K562 (cell line): Measurements from ENCODE around the gene MALAT1. TPM values are rescaled to one million over a fixed set of nuclear protein-coding genes. Genes with fewer than 3 reads are reported as not detected.

Source experiments
- GABPB2 ChIP-seq: fragments of 250-450 bp; sonication (Bioruptor Pico); conservative IDR thresholded peaks from 2 replicates; pipeline ENCODE4 v1.5.1; 2021; ENCODE audit warnings: mild to moderate bottlenecking
- HNRNPLL ChIP-seq: fragments of 200-400 bp; formaldehyde crosslinking; IDR thresholded peaks from 2 replicates; pipeline ENCODE4 v1.6.1; 2017; ENCODE audit warnings: low read length, low read depth, mild to moderate bottlenecking; ENCODE audit not compliant: poor library complexity, severe bottlenecking
- NFYB ChIP-seq: IDR thresholded peaks from 2 replicates; pipeline ENCODE4 v1.6.1; 2011; ENCODE audit warnings: mild to moderate bottlenecking, moderate library complexity; ENCODE audit not compliant: insufficient read length; ENCODE audit errors: extremely low read depth
- NR1H2 ChIP-seq: sonication (generic); formaldehyde crosslinking; IDR thresholded peaks from 2 replicates; pipeline ENCODE4 v1.4.0; 2020; ENCODE audit warnings: mild to moderate bottlenecking, missing genetic modification reagents
- PATZ1 ChIP-seq: fragments of 250-450 bp; sonication (Bioruptor Pico); IDR thresholded peaks from 2 replicates; pipeline ENCODE4 v1.5.0; 2020; ENCODE audit warnings: mild to moderate bottlenecking, borderline replicate concordance
- POLR2A ChIP-seq: fragments of 450-650 bp; conservative IDR thresholded peaks from 2 replicates; pipeline ENCODE4 v1.6.1; 2016
- RB1 ChIP-seq: fragments of 450-650 bp; IDR thresholded peaks from 2 replicates; pipeline ENCODE4 v1.6.1; 2017; ENCODE audit warnings: low read depth, mild to moderate bottlenecking
- RFX1 ChIP-seq: fragments of 450-650 bp; IDR thresholded peaks from 2 replicates; pipeline ENCODE4 v1.6.1; 2016; ENCODE audit warnings: mild to moderate bottlenecking, moderate library complexity
- SAP30 ChIP-seq: fragments of 200-600 bp; sonication (generic); IDR thresholded peaks from 2 replicates; pipeline ENCODE4 v1.6.1; 2012; ENCODE audit warnings: borderline replicate concordance, low read depth, mild to moderate bottlenecking, moderate library complexity, low read length, control low read depth, inconsistent platforms; ENCODE audit not compliant: insufficient read depth, poor library complexity, severe bottlenecking
- SNAPC5 ChIP-seq: fragments of 250-450 bp; sonication (Bioruptor Pico); IDR thresholded peaks from 2 replicates; pipeline ENCODE4 v1.8.0; 2021; ENCODE audit warnings: moderate library complexity, mild to moderate bottlenecking, inconsistent platforms
- TCF7 ChIP-seq: sonication (generic); IDR thresholded peaks from 2 replicates; pipeline ENCODE4 v1.6.1; 2016; ENCODE audit warnings: antibody characterized with exemption, borderline replicate concordance
- THRAP3 ChIP-seq: fragments of 450-650 bp; IDR thresholded peaks from 2 replicates; pipeline ENCODE4 v1.6.1; 2016; ENCODE audit warnings: mild to moderate bottlenecking, inconsistent platforms, borderline replicate concordance
- ZBTB7A ChIP-seq: IDR thresholded peaks from 2 replicates; pipeline ENCODE4 v1.6.1; 2011; ENCODE audit warnings: low read depth, mild to moderate bottlenecking, low read length, moderate library complexity, borderline replicate concordance; ENCODE audit not compliant: control insufficient read depth
- ZC3H4 ChIP-seq: sonication (generic); formaldehyde crosslinking; IDR thresholded peaks from 2 replicates; pipeline ENCODE4 v1.9.0; 2021; ENCODE audit warnings: missing genetic modification reagents, borderline replicate concordance
- ZKSCAN8 ChIP-seq: fragments of 200-800 bp; sonication (Bioruptor generic); IDR thresholded peaks from 2 replicates; pipeline ENCODE4 v1.6.1; 2016; ENCODE audit warnings: missing genetic modification characterization, missing compliant biosample characterization
- ZNF12 ChIP-seq: sonication (generic); formaldehyde crosslinking; IDR thresholded peaks from 2 replicates; pipeline ENCODE4 v1.4.0; 2020; ENCODE audit warnings: mild to moderate bottlenecking, missing genetic modification reagents
- ZNF121 ChIP-seq: sonication (generic); formaldehyde crosslinking; conservative IDR thresholded peaks from 2 replicates; pipeline ENCODE4 v1.8.0; 2022; ENCODE audit warnings: missing genetic modification reagents
- ZNF3 ChIP-seq: fragments of 250-450 bp; sonication (Bioruptor Pico); IDR thresholded peaks from 2 replicates; pipeline ENCODE4 v1.5.0; 2021; ENCODE audit warnings: mild to moderate bottlenecking, moderate library complexity
- ZNF507 ChIP-seq: conservative IDR thresholded peaks from 2 replicates; pipeline ENCODE4 v1.6.1; 2017; ENCODE audit warnings: missing genetic modification characterization, missing compliant biosample characterization
- polyA plus RNA-seq, 8 experiments: library from polyadenylated mRNA; depleted of rRNA in 4 of 8; stranded (reverse) in 5 of 8; unstranded in 3 of 8; fragments of >200 nt; fragmentation: Nextera tagmentation in 2 of 8; fragmentation: Illumina TruSeq in 1 of 8; extraction: Ambion mirVana in 2 of 8; extraction: Trizol in 1 of 8; gene quantifications; 2 replicates each; pipeline versions ENCODE4 v1.2.1 to v1.2.3, GENCODE V29; 2011 to 2014; ENCODE audit warnings: inconsistent platforms in 1 of 8, missing spikeins in 1 of 8
- total RNA-seq, 7 experiments: library from RNA; depleted of rRNA in 6 of 7; stranded (reverse); fragments of >200 nt in 6 of 7; fragmentation: Illumina TruSeq in 2 of 7; extraction: Trizol in 2 of 7; gene quantifications; 2 replicates each; pipeline versions ENCODE4 v1.2.1 to v1.2.3, GENCODE V29; 2011 to 2021; ENCODE audit warnings: low replicate concordance in 1 of 7
- TF ChIP-seq, protein P1 (sequence below): fragments of 250-450 bp; sonication (Bioruptor Pico); IDR thresholded peaks from 2 replicates; pipeline ENCODE4 v1.4.0; 2020; ENCODE audit warnings: mild to moderate bottlenecking, moderate library complexity, borderline replicate concordance
- TF ChIP-seq, protein P2 (sequence below): fragments of 250-450 bp; sonication (Bioruptor Pico); IDR thresholded peaks from 2 replicates; pipeline ENCODE4 v1.5.0; 2021; ENCODE audit warnings: mild to moderate bottlenecking, borderline replicate concordance

Gene MALAT1
- total and polyA plus RNA-seq, 9 of the 15 experiments (the other 6 are each of a cell fraction or from before 2014, with no cell fraction given), result 363 to 8,715 (median 2,351) TPM

DNA sequence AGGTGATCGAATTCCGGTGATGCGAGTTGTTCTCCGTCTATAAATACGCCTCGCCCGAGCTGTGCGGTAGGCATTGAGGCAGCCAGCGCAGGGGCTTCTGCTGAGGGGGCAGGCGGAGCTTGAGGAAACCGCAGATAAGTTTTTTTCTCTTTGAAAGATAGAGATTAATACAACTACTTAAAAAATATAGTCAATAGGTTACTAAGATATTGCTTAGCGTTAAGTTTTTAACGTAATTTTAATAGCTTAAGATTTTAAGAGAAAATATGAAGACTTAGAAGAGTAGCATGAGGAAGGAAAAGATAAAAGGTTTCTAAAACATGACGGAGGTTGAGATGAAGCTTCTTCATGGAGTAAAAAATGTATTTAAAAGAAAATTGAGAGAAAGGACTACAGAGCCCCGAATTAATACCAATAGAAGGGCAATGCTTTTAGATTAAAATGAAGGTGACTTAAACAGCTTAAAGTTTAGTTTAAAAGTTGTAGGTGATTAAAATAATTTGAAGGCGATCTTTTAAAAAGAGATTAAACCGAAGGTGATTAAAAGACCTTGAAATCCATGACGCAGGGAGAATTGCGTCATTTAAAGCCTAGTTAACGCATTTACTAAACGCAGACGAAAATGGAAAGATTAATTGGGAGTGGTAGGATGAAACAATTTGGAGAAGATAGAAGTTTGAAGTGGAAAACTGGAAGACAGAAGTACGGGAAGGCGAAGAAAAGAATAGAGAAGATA lies at the start of gene MALAT1 (continued):
- TF ChIP-seq SNAPC5 (CRISPR knock-in tag), result no peak
- no peak for TF ChIP-seq NFYB
- peak; percentile 70; the same call in 1 of the 2 replicates for TF ChIP-seq ZBTB7A
- peak; percentile 100 for TF ChIP-seq POLR2A
- TF ChIP-seq NR1H2 (CRISPR knock-in tag), result no peak
- TF ChIP-seq SAP30, result no peak
- no peak for TF ChIP-seq ZC3H4 (CRISPR knock-in tag)
- TF ChIP-seq, protein P1, sequence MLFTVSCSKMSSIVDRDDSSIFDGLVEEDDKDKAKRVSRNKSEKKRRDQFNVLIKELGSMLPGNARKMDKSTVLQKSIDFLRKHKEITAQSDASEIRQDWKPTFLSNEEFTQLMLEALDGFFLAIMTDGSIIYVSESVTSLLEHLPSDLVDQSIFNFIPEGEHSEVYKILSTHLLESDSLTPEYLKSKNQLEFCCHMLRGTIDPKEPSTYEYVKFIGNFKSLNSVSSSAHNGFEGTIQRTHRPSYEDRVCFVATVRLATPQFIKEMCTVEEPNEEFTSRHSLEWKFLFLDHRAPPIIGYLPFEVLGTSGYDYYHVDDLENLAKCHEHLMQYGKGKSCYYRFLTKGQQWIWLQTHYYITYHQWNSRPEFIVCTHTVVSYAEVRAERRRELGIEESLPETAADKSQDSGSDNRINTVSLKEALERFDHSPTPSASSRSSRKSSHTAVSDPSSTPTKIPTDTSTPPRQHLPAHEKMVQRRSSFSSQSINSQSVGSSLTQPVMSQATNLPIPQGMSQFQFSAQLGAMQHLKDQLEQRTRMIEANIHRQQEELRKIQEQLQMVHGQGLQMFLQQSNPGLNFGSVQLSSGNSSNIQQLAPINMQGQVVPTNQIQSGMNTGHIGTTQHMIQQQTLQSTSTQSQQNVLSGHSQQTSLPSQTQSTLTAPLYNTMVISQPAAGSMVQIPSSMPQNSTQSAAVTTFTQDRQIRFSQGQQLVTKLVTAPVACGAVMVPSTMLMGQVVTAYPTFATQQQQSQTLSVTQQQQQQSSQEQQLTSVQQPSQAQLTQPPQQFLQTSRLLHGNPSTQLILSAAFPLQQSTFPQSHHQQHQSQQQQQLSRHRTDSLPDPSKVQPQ (CRISPR knock-in tag), result no peak
- peak; percentile 99 for TF ChIP-seq ZNF3
- peak; percentile 98 for TF ChIP-seq PATZ1 (CRISPR knock-in tag)
- no peak for TF ChIP-seq ZNF12
- TF ChIP-seq ZNF507 (tag), result no peak
- TF ChIP-seq HNRNPLL, result peak; percentile 81
- peak; percentile 98 for TF ChIP-seq GABPB2
- TF ChIP-seq TCF7, result peak; percentile 84
- TF ChIP-seq THRAP3, result peak; percentile 78; the same call in 1 of the 2 replicates
- peak; percentile 21; the same call in 1 of the 2 replicates for TF ChIP-seq RFX1
- TF ChIP-seq ZKSCAN8 (CRISPR knock-in tag), result no peak
- TF ChIP-seq, protein P2, sequence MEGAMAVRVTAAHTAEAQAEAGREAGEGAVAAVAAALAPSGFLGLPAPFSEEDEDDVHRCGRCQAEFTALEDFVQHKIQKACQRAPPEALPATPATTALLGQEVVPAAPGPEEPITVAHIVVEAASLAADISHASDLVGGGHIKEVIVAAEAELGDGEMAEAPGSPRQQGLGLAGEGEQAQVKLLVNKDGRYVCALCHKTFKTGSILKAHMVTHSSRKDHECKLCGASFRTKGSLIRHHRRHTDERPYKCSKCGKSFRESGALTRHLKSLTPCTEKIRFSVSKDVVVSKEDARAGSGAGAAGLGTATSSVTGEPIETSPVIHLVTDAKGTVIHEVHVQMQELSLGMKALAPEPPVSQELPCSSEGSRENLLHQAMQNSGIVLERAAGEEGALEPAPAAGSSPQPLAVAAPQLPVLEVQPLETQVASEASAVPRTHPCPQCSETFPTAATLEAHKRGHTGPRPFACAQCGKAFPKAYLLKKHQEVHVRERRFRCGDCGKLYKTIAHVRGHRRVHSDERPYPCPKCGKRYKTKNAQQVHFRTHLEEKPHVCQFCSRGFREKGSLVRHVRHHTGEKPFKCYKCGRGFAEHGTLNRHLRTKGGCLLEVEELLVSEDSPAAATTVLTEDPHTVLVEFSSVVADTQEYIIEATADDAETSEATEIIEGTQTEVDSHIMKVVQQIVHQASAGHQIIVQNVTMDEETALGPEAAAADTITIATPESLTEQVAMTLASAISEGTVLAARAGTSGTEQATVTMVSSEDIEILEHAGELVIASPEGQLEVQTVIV (CRISPR knock-in tag), result peak; percentile 92
- TF ChIP-seq ZNF121 (CRISPR knock-in tag), result no peak
- TF ChIP-seq RB1, result no peak
